Prostate gland (tissue), 2 donors: ENCODE data around the gene DHX58.

Source experiments
- CTCF ChIP-seq, 4 experiments: fragments of 200-600 bp in 2 of 4; fragments of 450-650 bp in 2 of 4; sonication (generic) in 2 of 4; IDR thresholded peaks; 1 replicate in 3 of 4; 2 replicates in 1 of 4; pipeline ENCODE4 v1.5.1; 2016 to 2019; ENCODE audit warnings: antibody characterized with exemption in 4 of 4, mild to moderate bottlenecking in 2 of 4, moderate library complexity in 2 of 4
- POLR2A ChIP-seq: fragments of 450-650 bp; IDR thresholded peaks from one replicate; pipeline ENCODE4 v1.6.1; 2016; ENCODE audit warnings: antibody characterized with exemption, mild to moderate bottlenecking
- POLR2AphosphoS5 ChIP-seq: sonication (generic); formaldehyde crosslinking; IDR thresholded peaks from one replicate; pipeline ENCODE4 v1.6.1; 2017; ENCODE audit warnings: antibody characterized with exemption

GRCh38 chr17:42106009-42106408, 6.5 kb downstream of the DHX58 start:
- no peak for TF ChIP-seq CTCF (IDR thresholded peaks at IDR 0.05)
- no peak for TF ChIP-seq POLR2AphosphoS5
- TF ChIP-seq POLR2A, result no peak
